GM12878 (cell line): ENCODE data around the gene OOSP3. TPM values are rescaled to one million over a fixed set of nuclear protein-coding genes. Genes with fewer than 3 reads are reported as not detected.

Experiments used
- ATAC-seq: fragments of 200-7000 bp; cut with Tn5 transposase; 3 replicates; pipeline ENCODE4 v1.9.1; 2020; ENCODE audit warnings: mild to moderate bottlenecking, moderate library complexity
- BruUV-seq: library from RNA; stranded (reverse); fragments of 400-500 nt; replicated peaks from 2 replicates; lab custom pipeline; 2021; lab: Mats Ljungman, UMichigan
- CTCF ChIA-PET: fragments of 300-600 bp; sonication (Branson Sonifier 250); formaldehyde crosslinking; extraction: SDS; loops from one replicate; lab custom pipeline; 2021; ENCODE audit warnings: inconsistent platforms; lab: Yijun Ruan, JAX
- POLR2A ChIA-PET: fragments of 350-600 bp; formaldehyde crosslinking; extraction: SDS; loops from one replicate; lab custom pipeline; 2021; ENCODE audit warnings: inconsistent platforms; lab: Charles Lee
- RAD21 ChIA-PET: fragments of 300-600 bp; sonication (Branson Sonifier 250); formaldehyde crosslinking; loops from one replicate; lab custom pipeline; 2023; ENCODE audit warnings: antibody characterized with exemption; ENCODE audit not compliant: unreplicated experiment; lab: Charles Lee
- SMC1A ChIA-PET: fragments of 300-600 bp; sonication (Branson Sonifier 250); formaldehyde crosslinking; loops from one replicate; lab custom pipeline; 2023; ENCODE audit not compliant: unreplicated experiment, uncharacterized antibody; lab: Charles Lee
- DNase-seq: peaks from one replicate; pipeline ENCODE4 v3.0.0-alpha.2; 2011; ENCODE audit warnings: low read depth, low spot score
- FAIRE-seq: peaks from 3 replicates; lab custom pipeline; 2011; peaks lifted over from hg19 to GRCh38; lab: Jason Lieb, UNC
- H2AFZ ChIP-seq: 2 replicates; pipeline ENCODE4 v1.6.0; 2011; ENCODE audit warnings: low read depth, low read length, control low read depth; ENCODE audit not compliant: control insufficient read depth
- H3K27ac ChIP-seq: 2 replicates; pipeline ENCODE4 v1.5.1; 2011; ENCODE audit warnings: control low read depth; ENCODE audit not compliant: control insufficient read depth, insufficient read depth
- H3K27me3 ChIP-seq, 2 experiments: replicated peaks in 1 of 2; 2 replicates each; pipeline versions ENCODE4 v1.6.0 to v1.6.1; 2011; ENCODE audit warnings: low read length in 1 of 2; ENCODE audit not compliant: control insufficient read depth in 2 of 2, insufficient read depth in 2 of 2
- H3K36me3 ChIP-seq, 2 experiments: 2 replicates each; pipeline ENCODE4 v1.5.1; 2011; ENCODE audit warnings: low read length in 1 of 2; ENCODE audit not compliant: control insufficient read depth in 2 of 2, insufficient read depth in 2 of 2
- H3K4me1 ChIP-seq: 2 replicates; pipeline ENCODE4 v1.6.1; 2011; ENCODE audit warnings: mild to moderate bottlenecking, low read length, moderate library complexity, mixed read lengths; ENCODE audit not compliant: control insufficient read depth, insufficient read depth
- H3K4me2 ChIP-seq: 2 replicates; pipeline ENCODE4 v1.6.0; 2011; ENCODE audit warnings: control low read depth; ENCODE audit not compliant: control insufficient read depth, insufficient read depth
- H3K4me3 ChIP-seq: fragments of 200-600 bp; sonication (generic); 2 replicates; pipeline ENCODE4 v1.5.1; 2016
- H3K79me2 ChIP-seq: 2 replicates; pipeline ENCODE4 v1.6.0; 2011; ENCODE audit warnings: low read length; ENCODE audit not compliant: control insufficient read depth, insufficient read depth
- H3K9ac ChIP-seq: 2 replicates; pipeline ENCODE4 v1.8.0; 2011; ENCODE audit warnings: low read length, control low read depth, mixed read lengths; ENCODE audit not compliant: control insufficient read depth, insufficient read depth
- H3K9me3 ChIP-seq: replicated peaks from 3 replicates; pipeline ENCODE4 v1.5.1; 2011; ENCODE audit warnings: mild to moderate bottlenecking, low read length; ENCODE audit not compliant: control insufficient read depth, insufficient read depth
- H4K20me1 ChIP-seq: 2 replicates; pipeline ENCODE4 v1.6.0; 2011; ENCODE audit not compliant: control insufficient read depth, insufficient read depth
- CEBPB ChIP-seq, 2 experiments: fragments of 150-350 bp in 1 of 2; IDR thresholded peaks; 2 replicates each; pipeline ENCODE4 v1.6.1; 2012 to 2014; ENCODE audit warnings: low read depth in 2 of 2, low read length in 2 of 2, borderline replicate concordance in 1 of 2, inconsistent platforms in 1 of 2
- HDGF ChIP-seq: fragments of 450-650 bp; IDR thresholded peaks from 2 replicates; pipeline ENCODE4 v1.6.1; 2016; ENCODE audit warnings: antibody characterized with exemption
- POU2F2 ChIP-seq: IDR thresholded peaks from 3 replicates; pipeline ENCODE4 v1.6.1; 2011; ENCODE audit warnings: low read depth, mild to moderate bottlenecking, low read length, borderline replicate concordance
- RAD21 ChIP-seq: IDR thresholded peaks from 2 replicates; pipeline ENCODE4 v1.6.1; 2011; ENCODE audit warnings: mild to moderate bottlenecking, low read depth, low read length, moderate library complexity; ENCODE audit not compliant: insufficient read depth
- SIX5 ChIP-seq: IDR thresholded peaks from 2 replicates; pipeline ENCODE4 v1.6.1; 2011; ENCODE audit warnings: mild to moderate bottlenecking, low read depth, low read length, moderate library complexity; ENCODE audit not compliant: severe bottlenecking
- TCF12 ChIP-seq: IDR thresholded peaks from 2 replicates; pipeline ENCODE4 v1.6.1; 2011; ENCODE audit warnings: low read depth, mild to moderate bottlenecking, low read length
- YBX1 ChIP-seq: fragments of 450-650 bp; IDR thresholded peaks from 2 replicates; pipeline ENCODE4 v1.6.1; 2016; ENCODE audit warnings: antibody characterized with exemption
- ZSCAN29 ChIP-seq: fragments of 450-650 bp; IDR thresholded peaks from 2 replicates; pipeline ENCODE4 v1.6.1; 2017; ENCODE audit warnings: mild to moderate bottlenecking, moderate library complexity
- WGBS: methylation state at CpG from one replicate; pipeline ENCODE4 v1.1.6; 2016; ENCODE audit warnings: low lambda C conversion rate; ENCODE audit not compliant: insufficient replicate concordance, insufficient coverage; ENCODE audit errors: missing lambda C conversion rate; 5-methylcytosine and 5-hydroxymethylcytosine counted together
- in situ Hi-C: fragments of 300-500 bp; cut with MboI; formaldehyde crosslinking; loops from 9 replicates; pipeline ENCODE4 v1.14.3; 2018; ENCODE audit warnings: mixed read lengths
- intact Hi-C: fragments of 100-400 bp; cut with micrococcal nuclease; formaldehyde crosslinking; loops from one replicate; pipeline ENCODE4 v1.14.2; 2022; ENCODE audit not compliant: unreplicated experiment
- polyA plus RNA-seq, 11 experiments: library from polyadenylated mRNA; depleted of rRNA in 4 of 11; unstranded in 6 of 11; stranded (reverse) in 5 of 11; fragments of >200 nt; fragmentation: Nextera tagmentation in 4 of 11; fragmentation: Illumina TruSeq in 1 of 11; extraction: Ambion mirVana in 4 of 11; extraction: Trizol in 1 of 11; gene quantifications; 1 replicate in 1 of 11; 2 replicates in 10 of 11; pipeline versions ENCODE4 v1.2.1 to v1.2.3, GENCODE V29; 2011 to 2016; ENCODE audit warnings: inconsistent platforms in 2 of 11, missing spikeins in 2 of 11, low read depth in 1 of 11
- total RNA-seq, 4 experiments: library from RNA; depleted of rRNA in 3 of 4; stranded (reverse); fragments of >200 nt in 3 of 4; fragmentation: Illumina TruSeq in 1 of 4; extraction: Trizol in 1 of 4; gene quantifications; 2 replicates each; pipeline versions ENCODE4 v1.2.1 to v1.2.3, GENCODE V29; 2013 to 2021
- TF ChIP-seq, protein P1 (sequence below): fragments of 450-650 bp; IDR thresholded peaks from 2 replicates; pipeline ENCODE4 v1.6.1; 2014; ENCODE audit warnings: mild to moderate bottlenecking
- TF ChIP-seq, protein P2 (sequence below): fragments of 450-650 bp; IDR thresholded peaks from 2 replicates; pipeline ENCODE4 v1.6.1; 2017; ENCODE audit warnings: mild to moderate bottlenecking
- TF ChIP-seq, protein P3 (sequence below): IDR thresholded peaks from 2 replicates; pipeline ENCODE4 v1.6.1; 2012; ENCODE audit warnings: mild to moderate bottlenecking, low read depth, low read length
- TF ChIP-seq, protein P4 (sequence below): IDR thresholded peaks from 2 replicates; pipeline ENCODE4 v1.6.1; 2011; ENCODE audit warnings: low read depth, mild to moderate bottlenecking, low read length, moderate library complexity, borderline replicate concordance; ENCODE audit errors: extremely low read depth
- TF ChIP-seq, protein P5 (sequence below): fragments of 150-350 bp; IDR thresholded peaks from 2 replicates; pipeline ENCODE4 v1.6.1; 2014; ENCODE audit warnings: mild to moderate bottlenecking, low read depth, low read length

OOSP3 gene
- total and polyA plus RNA-seq, 10 of the 15 experiments (the other 5 are each of a cell fraction or from before 2014, with no cell fraction given): 0.07 TPM; not detected in 9

DNA sequence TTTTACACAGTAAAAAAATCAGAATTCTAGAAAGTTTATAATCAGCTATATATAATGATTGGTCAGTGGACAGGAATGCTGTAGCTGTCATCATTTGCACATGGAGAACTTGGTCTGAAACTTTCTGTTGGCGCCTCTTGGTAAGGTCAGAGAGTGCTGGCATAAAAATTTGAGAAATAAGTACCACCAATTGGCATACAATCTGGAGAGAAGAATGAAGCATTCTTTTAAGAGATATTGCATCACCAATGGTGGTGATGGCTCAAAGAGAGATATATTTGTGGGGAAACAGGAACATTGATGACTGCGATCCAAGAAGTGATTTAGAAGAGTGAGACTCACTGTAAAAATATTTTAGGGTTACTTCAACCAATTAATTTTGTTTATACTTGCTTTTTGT lies 39.9 kb downstream of the OOSP3 start (continued):
- TF ChIP-seq, protein P1, sequence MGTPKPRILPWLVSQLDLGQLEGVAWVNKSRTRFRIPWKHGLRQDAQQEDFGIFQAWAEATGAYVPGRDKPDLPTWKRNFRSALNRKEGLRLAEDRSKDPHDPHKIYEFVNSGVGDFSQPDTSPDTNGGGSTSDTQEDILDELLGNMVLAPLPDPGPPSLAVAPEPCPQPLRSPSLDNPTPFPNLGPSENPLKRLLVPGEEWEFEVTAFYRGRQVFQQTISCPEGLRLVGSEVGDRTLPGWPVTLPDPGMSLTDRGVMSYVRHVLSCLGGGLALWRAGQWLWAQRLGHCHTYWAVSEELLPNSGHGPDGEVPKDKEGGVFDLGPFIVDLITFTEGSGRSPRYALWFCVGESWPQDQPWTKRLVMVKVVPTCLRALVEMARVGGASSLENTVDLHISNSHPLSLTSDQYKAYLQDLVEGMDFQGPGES: no peak
- TF ChIP-seq ZSCAN29 (no peak), POU2F2 (no peak), HDGF (no peak)

DNA sequence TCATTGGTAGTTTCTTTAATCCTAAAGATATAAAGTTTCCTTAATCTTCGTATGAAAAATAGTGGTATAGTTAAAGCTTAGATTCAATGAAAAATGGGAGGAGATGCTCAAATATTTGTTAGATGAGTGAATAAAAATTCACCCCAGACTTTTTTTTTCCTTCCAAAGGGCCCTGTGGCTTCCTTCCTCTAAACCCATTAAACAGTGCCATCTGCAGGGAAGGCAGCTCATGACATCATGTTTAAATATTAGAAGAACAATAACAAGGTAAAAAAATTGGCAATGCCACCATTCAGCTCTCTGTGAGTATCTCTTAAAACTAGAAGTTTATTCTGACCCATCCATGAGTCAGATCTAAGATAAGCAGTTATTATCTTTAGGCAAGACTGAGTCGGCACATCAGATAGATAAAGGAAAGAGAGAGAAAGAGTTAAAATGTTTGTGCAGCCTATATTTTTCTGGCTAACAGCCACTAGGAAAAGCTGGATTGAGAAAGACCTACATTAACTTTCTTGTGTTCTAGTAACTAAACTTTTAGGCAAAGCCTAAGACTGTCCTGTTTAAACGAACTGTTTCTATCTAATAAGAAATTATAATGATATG lies 40.5 kb downstream of the OOSP3 start:
- RAD21 ChIA-PET: interaction anchor here (0.9 to 1.2 kb wide), 3 partner anchors 94 to 333 kb away, joined by 3 to 11 read pairs (median 4); no protein-coding TSS in a partner anchor
- H3K9ac ChIP-seq: no peak overlapping the region
- H2AFZ ChIP-seq: no peak overlapping the region
- DNase-seq (no peak), FAIRE-seq (no peak), ATAC-seq (peak; percentile 41; the same call in 1 of the 3 replicates)
- WGBS: 11% methylated on average over 3 of the region's 3 CpGs
- no peaks in the 10 kb centered on the region for H3K27me3 ChIP-seq
- H3K27ac ChIP-seq: no peak overlapping the region
- POLR2A ChIA-PET: no interaction called here
- H3K9me3 ChIP-seq: no peaks in the 10 kb centered on the region; the same call in 2 of the 3 replicates
- no peak overlapping the region for H3K4me2 ChIP-seq
- SMC1A ChIA-PET: interaction anchor here (0.6 to 1.5 kb wide), 7 partner anchors 21 to 332 kb away, joined by 3 to 8 read pairs (median 4); partner anchors contain the start of gene STX3
- H3K79me2 ChIP-seq: no peaks in the 10 kb centered on the region
- H3K4me1 ChIP-seq: no peaks in the 10 kb centered on the region
- intact Hi-C loops: loop anchor here (1.0 to 5.0 kb wide), 2 partner anchors 96 to 167 kb away; no protein-coding TSS in a partner anchor
- CTCF ChIA-PET: interaction anchor here (0.8 to 2.5 kb wide), 15 partner anchors 9 to 382 kb away, joined by 3 to 13 read pairs (median 4); partner anchors contain the start of gene STX3
- no peaks in the 10 kb centered on the region for H3K36me3 ChIP-seq
- no TSS peak for BruUV-seq
- H4K20me1 ChIP-seq: no peaks in the 10 kb centered on the region
- in situ Hi-C loops: no loop called here
- H3K4me3 ChIP-seq: no peak overlapping the region
- TF ChIP-seq, protein P2, sequence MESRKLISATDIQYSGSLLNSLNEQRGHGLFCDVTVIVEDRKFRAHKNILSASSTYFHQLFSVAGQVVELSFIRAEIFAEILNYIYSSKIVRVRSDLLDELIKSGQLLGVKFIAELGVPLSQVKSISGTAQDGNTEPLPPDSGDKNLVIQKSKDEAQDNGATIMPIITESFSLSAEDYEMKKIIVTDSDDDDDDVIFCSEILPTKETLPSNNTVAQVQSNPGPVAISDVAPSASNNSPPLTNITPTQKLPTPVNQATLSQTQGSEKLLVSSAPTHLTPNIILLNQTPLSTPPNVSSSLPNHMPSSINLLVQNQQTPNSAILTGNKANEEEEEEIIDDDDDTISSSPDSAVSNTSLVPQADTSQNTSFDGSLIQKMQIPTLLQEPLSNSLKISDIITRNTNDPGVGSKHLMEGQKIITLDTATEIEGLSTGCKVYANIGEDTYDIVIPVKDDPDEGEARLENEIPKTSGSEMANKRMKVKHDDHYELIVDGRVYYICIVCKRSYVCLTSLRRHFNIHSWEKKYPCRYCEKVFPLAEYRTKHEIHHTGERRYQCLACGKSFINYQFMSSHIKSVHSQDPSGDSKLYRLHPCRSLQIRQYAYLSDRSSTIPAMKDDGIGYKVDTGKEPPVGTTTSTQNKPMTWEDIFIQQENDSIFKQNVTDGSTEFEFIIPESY: no peak
- TF ChIP-seq TCF12 (no peak), RAD21 (peak; percentile 59), YBX1 (no peak), SIX5 (no peak), CEBPB (IDR thresholded peaks at IDR 0.05; ENCODE audit: borderline replicate concordance in 1 of 2, low read depth in 2 of 2, low read length in 2 of 2) (no peak)
- TF ChIP-seq, protein P3, sequence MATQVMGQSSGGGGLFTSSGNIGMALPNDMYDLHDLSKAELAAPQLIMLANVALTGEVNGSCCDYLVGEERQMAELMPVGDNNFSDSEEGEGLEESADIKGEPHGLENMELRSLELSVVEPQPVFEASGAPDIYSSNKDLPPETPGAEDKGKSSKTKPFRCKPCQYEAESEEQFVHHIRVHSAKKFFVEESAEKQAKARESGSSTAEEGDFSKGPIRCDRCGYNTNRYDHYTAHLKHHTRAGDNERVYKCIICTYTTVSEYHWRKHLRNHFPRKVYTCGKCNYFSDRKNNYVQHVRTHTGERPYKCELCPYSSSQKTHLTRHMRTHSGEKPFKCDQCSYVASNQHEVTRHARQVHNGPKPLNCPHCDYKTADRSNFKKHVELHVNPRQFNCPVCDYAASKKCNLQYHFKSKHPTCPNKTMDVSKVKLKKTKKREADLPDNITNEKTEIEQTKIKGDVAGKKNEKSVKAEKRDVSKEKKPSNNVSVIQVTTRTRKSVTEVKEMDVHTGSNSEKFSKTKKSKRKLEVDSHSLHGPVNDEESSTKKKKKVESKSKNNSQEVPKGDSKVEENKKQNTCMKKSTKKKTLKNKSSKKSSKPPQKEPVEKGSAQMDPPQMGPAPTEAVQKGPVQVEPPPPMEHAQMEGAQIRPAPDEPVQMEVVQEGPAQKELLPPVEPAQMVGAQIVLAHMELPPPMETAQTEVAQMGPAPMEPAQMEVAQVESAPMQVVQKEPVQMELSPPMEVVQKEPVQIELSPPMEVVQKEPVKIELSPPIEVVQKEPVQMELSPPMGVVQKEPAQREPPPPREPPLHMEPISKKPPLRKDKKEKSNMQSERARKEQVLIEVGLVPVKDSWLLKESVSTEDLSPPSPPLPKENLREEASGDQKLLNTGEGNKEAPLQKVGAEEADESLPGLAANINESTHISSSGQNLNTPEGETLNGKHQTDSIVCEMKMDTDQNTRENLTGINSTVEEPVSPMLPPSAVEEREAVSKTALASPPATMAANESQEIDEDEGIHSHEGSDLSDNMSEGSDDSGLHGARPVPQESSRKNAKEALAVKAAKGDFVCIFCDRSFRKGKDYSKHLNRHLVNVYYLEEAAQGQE: no peak
- TF ChIP-seq, protein P4, sequence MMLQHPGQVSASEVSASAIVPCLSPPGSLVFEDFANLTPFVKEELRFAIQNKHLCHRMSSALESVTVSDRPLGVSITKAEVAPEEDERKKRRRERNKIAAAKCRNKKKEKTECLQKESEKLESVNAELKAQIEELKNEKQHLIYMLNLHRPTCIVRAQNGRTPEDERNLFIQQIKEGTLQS: no peak
- TF ChIP-seq, protein P5, sequence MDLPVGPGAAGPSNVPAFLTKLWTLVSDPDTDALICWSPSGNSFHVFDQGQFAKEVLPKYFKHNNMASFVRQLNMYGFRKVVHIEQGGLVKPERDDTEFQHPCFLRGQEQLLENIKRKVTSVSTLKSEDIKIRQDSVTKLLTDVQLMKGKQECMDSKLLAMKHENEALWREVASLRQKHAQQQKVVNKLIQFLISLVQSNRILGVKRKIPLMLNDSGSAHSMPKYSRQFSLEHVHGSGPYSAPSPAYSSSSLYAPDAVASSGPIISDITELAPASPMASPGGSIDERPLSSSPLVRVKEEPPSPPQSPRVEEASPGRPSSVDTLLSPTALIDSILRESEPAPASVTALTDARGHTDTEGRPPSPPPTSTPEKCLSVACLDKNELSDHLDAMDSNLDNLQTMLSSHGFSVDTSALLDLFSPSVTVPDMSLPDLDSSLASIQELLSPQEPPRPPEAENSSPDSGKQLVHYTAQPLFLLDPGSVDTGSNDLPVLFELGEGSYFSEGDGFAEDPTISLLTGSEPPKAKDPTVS: no peak
